Stomach (tissue), 4 donors: Measurements from ENCODE around the gene NUDT1.

Experiments
- CTCF ChIP-seq, 7 experiments: fragments of 450-650 bp in 4 of 7; fragments of 200-600 bp in 3 of 7; sonication (generic) in 3 of 7; IDR thresholded peaks; one replicate each; pipeline ENCODE4 v1.5.1; 2016 to 2019; ENCODE audit warnings: antibody characterized with exemption in 7 of 7, control low read depth in 2 of 7, mild to moderate bottlenecking in 1 of 7
- POLR2AphosphoS5 ChIP-seq, 3 donors: sonication (generic); formaldehyde crosslinking; IDR thresholded peaks; one replicate each; pipeline ENCODE4 v1.6.1; 2016; ENCODE audit warnings: antibody characterized with exemption in 3 of 3

DNA sequence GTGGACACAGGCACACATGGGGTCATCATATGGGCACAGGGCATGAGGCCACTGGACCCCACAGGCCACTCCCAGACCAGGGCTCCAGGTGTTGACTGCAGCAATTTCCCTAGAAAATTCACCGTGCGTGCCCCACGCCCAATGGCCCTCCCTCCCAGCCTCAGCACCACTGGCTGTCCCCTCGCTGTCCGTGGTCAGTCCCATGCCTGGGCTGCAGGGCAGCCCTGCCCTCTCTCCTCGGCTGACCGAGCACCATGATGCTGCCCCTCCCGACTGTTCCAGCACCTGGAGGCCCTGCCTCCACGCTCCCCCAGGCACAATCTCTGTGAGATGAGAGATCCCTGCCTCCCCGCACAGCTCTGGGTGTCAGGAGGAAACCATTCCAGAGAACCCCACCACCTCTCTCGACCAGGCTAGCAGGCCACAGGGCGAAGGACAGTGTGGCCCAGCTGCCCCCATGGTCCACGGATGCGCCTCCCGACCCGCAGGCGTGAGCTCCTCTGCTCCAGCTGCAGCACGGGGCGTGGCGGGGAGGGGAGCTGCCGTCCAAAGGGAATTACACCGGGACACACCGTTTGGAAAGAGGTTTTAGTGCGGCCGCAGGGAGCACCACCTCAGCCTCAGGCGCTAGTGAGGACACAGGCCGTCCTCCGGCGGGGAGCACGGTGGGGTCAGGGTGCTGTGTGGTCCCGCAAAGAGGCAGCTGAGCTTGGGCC, 12.6 kb downstream of the NUDT1 start:
- TF ChIP-seq POLR2AphosphoS5 (IDR thresholded peaks at IDR 0.05), result no peak
- TF ChIP-seq CTCF (IDR thresholded peaks at IDR 0.05), result no peak
